ENCODE measurements around the gene CDKN2B-AS1.

Gene CDKN2B-AS1

DNA sequence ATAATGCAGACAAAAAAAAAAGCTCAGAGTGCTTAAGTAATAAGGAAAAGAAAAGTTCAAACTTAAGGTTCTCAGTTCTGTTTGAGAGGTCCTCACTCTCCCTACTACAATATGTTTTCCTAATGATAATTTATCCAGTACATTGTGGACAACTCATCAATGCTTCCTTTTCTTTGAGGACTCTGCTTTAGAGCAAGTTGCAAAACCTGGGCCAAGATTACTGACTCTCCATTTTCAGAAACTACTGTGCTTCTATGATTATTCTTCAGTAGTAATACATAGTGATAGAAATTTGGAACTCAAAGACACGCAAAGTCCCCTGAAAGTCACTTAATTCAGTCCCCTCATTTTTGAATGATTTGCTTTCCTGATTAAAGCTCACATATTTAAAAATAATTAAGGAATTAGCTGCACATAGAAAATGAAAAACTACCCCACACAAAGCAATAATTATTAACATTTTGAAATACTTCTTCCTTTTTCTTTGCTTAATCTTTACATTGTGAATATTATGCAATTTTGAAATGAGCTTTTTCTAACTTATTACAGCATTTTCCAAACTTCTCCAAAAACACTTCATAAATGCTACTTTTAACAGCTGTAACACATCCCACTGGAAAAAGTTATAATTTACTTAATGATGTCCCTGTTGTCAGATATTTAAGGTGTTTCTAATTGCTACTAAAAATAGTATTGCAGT lies 11.6 kb upstream of the CDKN2B-AS1 start:
- DNase-seq, result no peak

DNA sequence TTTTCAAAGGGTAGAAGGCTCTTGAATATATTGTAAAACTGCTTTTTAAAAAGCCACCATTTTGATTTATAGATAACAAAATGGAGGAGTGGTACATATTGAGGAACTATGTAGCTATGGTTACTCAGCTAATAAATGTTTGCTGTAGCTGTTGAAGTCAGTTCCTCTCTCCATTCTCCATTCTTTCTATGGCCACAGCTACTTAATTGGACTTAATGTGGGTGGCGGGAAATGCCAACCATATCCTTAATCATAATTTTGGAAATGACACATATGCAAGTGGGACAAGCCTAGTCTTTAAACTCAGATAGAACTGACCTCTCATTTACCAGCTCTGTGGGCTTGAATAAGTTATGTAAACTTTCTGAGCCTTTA lies 11.0 kb upstream of the CDKN2B-AS1 start:
- DNase-seq, result no peak

GRCh38 chr9:21984101-21984500 lies 10.5 kb upstream of the CDKN2B-AS1 start:
- no peak for DNase-seq

GRCh38 chr9:21985964-21986667 lies 8.5 kb upstream of the CDKN2B-AS1 start:
- no peak for DNase-seq

GRCh38 chr9:21988056-21988990 lies 6.3 kb upstream of the CDKN2B-AS1 start:
- DNase-seq, result no peak

DNA sequence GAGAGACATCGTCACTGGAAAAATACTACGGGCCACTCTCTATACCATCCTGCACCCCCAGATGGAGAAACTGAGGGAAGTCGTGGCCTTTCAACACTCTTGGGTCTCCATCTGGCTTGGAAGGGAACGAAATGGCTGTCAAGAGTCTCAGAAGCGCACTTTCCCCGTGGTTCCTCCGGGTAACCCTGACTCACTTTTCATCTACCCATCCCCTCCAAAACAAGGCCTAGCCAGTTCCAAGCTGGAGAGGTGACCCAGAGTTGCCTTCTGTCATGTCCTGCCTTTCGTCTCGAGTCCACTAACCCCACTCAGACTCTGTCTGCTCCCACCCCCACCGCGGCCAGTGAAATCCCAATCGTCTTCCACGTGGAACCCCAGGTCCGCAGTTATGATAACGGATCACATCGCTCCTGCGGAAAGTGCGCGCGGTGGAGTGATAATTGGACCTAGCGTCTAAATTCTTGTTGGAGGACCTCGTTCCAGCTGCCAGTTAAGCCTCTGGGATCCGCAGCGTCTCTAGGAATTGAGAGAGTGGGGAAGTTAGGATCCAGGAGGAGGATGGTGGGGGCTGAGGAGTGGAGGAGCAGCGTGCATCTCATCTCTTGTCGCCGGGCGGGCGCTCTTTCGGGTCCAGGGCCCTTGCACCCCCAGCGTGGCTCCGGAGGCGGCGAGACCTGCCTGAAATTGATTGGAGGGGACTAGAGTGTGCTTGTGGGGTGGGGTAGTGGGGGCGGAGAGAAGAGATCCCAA lies 5.0 kb upstream of the CDKN2B-AS1 start:
- DNase-seq, result no peak

GRCh38 chr9:21991072-21991959 lies 3.3 kb upstream of the CDKN2B-AS1 start:
- no peak for DNase-seq

DNA sequence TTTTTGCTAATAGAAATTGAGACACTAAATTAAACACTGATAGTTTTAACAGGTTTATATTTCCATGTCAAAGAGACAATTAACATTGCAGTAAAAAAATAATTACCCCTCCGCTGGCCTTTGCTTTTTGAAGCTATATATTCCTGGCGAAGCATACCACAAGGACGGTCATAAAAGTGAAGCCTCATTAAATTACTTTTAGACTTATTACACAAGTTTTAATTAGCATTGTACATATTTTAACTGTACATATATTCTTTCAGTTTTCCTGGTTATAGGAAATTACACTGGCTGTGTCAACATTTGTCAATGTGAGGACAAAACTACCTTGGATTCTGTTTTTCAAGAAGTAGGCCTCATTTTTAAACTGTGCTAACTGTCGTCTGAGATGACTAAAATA lies 1.6 kb upstream of the CDKN2B-AS1 start:
- no peak for DNase-seq

DNA sequence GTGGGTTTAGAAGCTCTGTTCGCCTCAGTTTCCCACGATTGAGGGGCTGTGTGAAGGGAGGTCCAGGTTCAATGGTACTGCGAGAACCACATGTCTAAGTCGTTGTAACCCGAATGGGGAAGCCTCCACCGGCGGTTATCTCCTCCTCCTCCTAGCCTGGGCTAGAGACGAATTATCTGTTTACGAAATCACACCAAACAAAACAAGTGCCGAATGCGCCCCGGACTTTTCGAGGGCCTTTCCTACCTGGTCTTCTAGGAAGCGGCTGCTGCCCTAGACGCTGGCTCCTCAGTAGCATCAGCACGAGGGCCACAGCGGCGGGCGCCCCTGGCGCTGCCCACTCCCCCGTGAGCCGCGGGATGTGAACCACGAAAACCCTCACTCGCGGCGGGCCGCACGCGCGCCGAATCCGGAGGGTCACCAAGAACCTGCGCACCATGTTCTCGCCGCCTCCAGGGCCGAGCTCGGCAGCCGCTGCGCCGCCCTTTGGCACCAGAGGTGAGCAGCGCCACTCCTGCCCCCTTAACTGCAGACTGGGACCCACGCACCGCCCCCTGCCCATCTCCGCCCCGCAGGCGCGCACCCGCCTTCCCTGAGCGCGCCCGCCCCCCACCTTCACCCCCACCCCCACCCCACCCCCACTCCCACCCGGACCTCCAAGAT lies 567 bp upstream of the CDKN2B-AS1 start, which contains the start of gene CDKN2A:
Gene CDKN2A, minus strand, starts transcription at position 500 of the 663 bp plus-strand sequence.
- DNase-seq, result no peak

DNA sequence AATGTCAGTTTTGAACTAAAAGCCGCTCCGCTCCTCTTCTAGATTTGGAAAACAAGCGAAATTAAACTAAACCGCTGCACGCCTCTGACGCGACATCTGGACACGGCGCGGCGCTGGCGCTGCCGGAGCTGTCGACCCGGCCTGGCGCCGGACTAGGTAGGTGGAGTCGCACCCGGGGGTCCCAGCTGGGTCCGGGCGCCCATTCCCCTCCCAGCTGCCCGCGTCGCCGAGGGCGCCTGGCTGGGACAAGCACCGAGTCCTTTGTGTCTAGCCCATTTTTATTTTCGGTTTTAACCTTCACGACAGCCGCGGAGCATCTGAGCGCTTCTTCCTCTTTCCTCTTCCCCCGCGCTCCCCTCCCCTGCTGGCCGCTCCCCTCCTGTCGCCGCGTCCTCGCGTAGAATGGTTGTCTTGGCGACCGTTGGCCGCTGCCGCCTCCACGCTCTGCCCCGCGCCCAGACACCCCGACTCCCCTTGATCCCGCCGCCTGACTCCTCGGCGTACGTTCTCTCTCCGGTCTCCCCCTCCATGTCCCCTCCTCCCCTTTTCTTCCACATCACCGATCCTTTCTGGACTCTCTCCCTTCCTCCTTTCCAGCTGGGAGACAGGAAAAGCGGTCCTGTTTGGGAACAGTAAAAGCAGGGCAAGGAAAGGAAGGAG lies 545 bp downstream of the CDKN2B-AS1 start:
- DNase-seq, result peak; percentile 46

DNA sequence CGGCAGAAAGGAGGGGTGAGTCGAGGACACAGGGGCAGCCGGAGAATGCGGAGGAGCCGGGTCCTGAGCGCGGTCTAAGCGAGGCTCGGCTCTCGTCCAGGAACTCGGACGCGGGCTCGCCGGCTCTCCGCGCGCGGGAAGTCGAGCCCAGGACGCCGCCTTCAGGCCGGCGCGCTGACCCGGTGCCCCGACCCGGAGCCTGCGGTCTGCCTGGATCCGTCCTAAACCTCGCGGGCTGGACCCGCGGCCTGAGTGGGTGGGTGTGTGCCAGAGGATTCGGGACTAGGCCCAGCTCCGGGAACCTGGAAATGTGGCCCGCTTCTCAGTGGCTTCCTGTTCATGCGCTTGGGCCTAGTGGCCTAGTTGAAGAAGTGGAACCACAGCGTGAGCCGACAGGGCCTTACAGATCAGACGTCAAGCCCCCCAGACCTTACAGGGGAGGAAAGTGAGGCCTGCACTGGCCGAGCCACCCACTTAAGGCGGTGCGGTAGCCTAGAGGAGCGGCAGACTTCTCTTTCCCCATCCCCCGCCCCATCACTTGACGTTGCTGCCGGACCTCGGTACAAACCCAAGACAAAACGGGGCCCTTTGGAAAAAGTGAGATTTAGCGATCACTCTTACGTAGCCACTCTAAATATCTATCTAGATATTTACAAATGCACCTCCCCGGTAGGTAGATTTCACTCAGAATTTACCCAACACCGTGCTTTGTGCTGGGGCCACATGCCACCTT lies 1.2 kb downstream of the CDKN2B-AS1 start:
- DNase-seq, result no peak

DNA sequence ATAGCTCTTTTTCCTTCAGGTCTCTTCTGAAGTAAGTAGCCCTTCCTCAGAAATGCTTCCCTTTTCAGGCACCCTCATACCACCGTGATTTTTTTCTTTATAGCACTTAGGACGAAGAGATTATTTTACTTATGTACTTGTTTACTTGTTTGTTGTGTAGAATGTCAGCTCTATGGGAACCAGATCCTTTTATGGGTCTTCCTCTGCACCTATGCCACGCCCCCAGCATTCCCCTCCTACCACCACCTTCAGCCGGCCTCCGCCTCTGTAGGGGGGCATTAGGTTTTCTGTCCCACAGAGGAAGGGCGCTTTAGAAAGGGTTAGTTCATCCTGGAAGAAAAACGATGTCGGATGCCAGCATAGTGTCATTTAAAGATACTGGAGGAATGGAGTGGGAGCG lies 1.8 kb downstream of the CDKN2B-AS1 start:
- DNase-seq, result no peak

- DNase-seq, result no peak
Observed at GRCh38 chr9:21996858-21997257, 2.3 kb downstream of the CDKN2B-AS1 start.

GRCh38 chr9:21997480-21997879 lies 2.9 kb downstream of the CDKN2B-AS1 start:
- no peak for DNase-seq

GRCh38 chr9:21998026-21998425 lies 3.4 kb downstream of the CDKN2B-AS1 start:
- no peak for DNase-seq

- DNase-seq, result no peak
Observed at GRCh38 chr9:22002038-22002437, 7.4 kb downstream of the CDKN2B-AS1 start.

- DNase-seq, result no peak
Observed at GRCh38 chr9:22005021-22005701, 10.6 kb downstream of the CDKN2B-AS1 start.

DNA sequence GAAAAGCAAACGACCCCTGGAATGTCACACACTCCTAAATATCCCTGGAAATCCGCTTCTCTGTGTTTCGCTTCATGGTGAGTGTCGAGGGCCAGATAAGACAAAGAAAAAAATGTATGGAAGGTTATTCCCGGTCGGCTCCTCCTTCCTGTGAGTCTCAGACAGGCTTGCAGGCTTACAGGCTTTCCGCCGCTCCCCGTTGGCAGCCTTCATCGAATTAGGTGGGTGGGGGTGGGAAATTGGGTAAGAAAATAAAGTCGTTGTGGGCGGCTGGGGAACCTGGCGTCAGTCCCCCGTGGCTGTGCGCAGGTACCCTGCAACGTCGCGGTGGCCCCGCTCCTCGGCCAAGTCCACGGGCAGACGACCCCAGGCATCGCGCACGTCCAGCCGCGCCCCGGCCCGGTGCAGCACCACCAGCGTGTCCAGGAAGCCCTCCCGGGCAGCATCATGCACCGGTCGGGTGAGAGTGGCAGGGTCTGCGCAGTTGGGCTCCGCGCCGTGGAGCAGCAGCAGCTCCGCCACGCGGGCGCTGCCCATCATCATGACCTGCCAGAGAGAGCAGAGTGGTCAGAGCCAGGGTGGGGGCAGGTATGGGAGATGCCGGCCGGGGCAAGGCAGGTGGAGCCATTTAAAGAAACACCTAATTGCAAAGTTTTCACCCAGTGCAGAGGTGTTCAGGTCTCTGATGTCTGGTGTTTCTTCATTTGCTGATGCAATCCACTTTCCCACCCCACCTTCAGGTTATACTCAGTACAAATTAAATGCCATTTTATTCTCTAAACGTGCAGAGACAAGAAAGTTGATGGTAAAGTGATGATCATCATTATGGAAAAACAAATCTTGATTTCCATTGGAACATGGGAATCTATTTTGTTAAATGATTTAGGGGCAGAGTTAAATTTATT lies 11.4 kb downstream of the CDKN2B-AS1 start:
- DNase-seq, result no peak

Data from activated T-cell treated with anti-CD3 and anti-CD28 coated beads for 4 hours (primary cell).